ENCODE measurements around the gene YWHAH. TPM values are rescaled to one million over a fixed set of nuclear protein-coding genes. Genes with fewer than 3 reads are reported as not detected.

Gene YWHAH
- total RNA-seq, 1 donor from 2014 or later = 57.8 TPM

- Mint-ChIP-seq H3K4me3 (no peak overlapping the region), H3K4me1 (peaks cover 3% of the 10 kb centered on the region), H3K9me3 (no peaks in the 10 kb centered on the region), H3K27ac (no peak overlapping the region), H3K27me3 (ENCODE audit: low read depth) (no peaks in the 10 kb centered on the region), H3K36me3 (peaks cover 24% of the 10 kb centered on the region)
- DNase-seq (ENCODE audit: low spot score in 2 of 2, unreplicated experiment in 2 of 2) = no peak
- TF ChIP-seq CTCF (IDR thresholded peaks at IDR 0.05; ENCODE audit: unreplicated experiment) = no peak
Measured at GRCh38 chr22:31954535-31955523, 10.5 kb downstream of the YWHAH start.

GRCh38 chr22:31956360-31956759 lies 12.0 kb downstream of the YWHAH start:
- DNase-seq (ENCODE audit: low spot score in 2 of 2, unreplicated experiment in 2 of 2) = no peak
- Mint-ChIP-seq H3K27me3 (ENCODE audit: low read depth) (no peaks in the 10 kb centered on the region), H3K4me3 (no peak overlapping the region), H3K9me3 (no peaks in the 10 kb centered on the region), H3K36me3 (peaks cover 23% of the 10 kb centered on the region), H3K4me1 (peaks cover 3% of the 10 kb centered on the region), H3K27ac (no peak overlapping the region)
- no peak for TF ChIP-seq CTCF (IDR thresholded peaks at IDR 0.05; ENCODE audit: unreplicated experiment)

- Mint-ChIP-seq H3K9me3 (no peaks in the 10 kb centered on the region), H3K4me1 (no peaks in the 10 kb centered on the region), H3K27me3 (ENCODE audit: low read depth) (no peaks in the 10 kb centered on the region), H3K4me3 (no peak overlapping the region), H3K36me3 (peaks cover 23% of the 10 kb centered on the region), H3K27ac (no peak overlapping the region)
- no peak for TF ChIP-seq CTCF (IDR thresholded peaks at IDR 0.05; ENCODE audit: unreplicated experiment)
- DNase-seq (ENCODE audit: low spot score in 2 of 2, unreplicated experiment in 2 of 2) = no peak
Measured at GRCh38 chr22:31957970-31958594, 13.7 kb downstream of the YWHAH start.

- H3K27ac Mint-ChIP-seq = no peak overlapping the region
- no peak for TF ChIP-seq CTCF (IDR thresholded peaks at IDR 0.05; ENCODE audit: unreplicated experiment)
- no peak for DNase-seq (ENCODE audit: low spot score in 2 of 2, unreplicated experiment in 2 of 2)
- no peaks in the 10 kb centered on the region for H3K27me3 Mint-ChIP-seq (ENCODE audit: low read depth)
- H3K4me3 Mint-ChIP-seq = no peak overlapping the region
- no peaks in the 10 kb centered on the region for H3K9me3 Mint-ChIP-seq
- no peaks in the 10 kb centered on the region for H3K4me1 Mint-ChIP-seq
- H3K36me3 Mint-ChIP-seq = peaks cover 23% of the 10 kb centered on the region
Measured at GRCh38 chr22:31958625-31959239, 14.4 kb downstream of the YWHAH start.

GRCh38 chr22:31960767-31961166 lies 16.4 kb downstream of the YWHAH start:
- Mint-ChIP-seq H3K36me3 (peaks cover 20% of the 10 kb centered on the region), H3K27ac (no peak overlapping the region), H3K4me1 (no peaks in the 10 kb centered on the region), H3K9me3 (no peaks in the 10 kb centered on the region), H3K4me3 (no peak overlapping the region), H3K27me3 (ENCODE audit: low read depth) (no peaks in the 10 kb centered on the region)
- TF ChIP-seq CTCF (IDR thresholded peaks at IDR 0.05; ENCODE audit: unreplicated experiment) = no peak
- no peak for DNase-seq (ENCODE audit: low spot score in 2 of 2, unreplicated experiment in 2 of 2)

Measured in mesothelial cell of epicardium (in vitro differentiated cells).